ENCODE measurements around the gene GOLT1B.

GOLT1B gene

DNA sequence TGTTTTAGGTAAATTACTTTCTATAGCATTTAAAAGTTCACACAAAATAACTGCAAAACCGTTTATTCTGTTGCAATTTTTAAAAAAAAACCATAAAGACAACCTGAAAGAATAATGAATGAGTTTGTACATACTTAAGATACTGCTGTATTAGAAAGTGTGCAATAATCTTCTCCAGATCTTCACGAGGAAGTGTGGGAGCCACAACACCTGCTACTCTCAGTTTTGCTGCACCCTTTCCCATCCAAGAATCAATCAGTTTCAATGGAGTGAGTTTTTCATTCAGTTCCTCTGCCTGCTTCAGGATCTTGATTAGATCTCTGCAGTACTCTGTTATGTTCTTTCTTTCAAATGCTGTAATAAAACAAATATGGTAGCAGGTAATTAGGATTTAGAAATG is 30.3 kb upstream of the GOLT1B start:
- H3K79me2 ChIP-seq (ENCODE audit: control insufficient read depth, insufficient read depth, low read length): no peaks in the 10 kb centered on the region
- H4K8ac ChIP-seq (ENCODE audit: low read depth, low read length): no peak overlapping the region
- H3K4ac ChIP-seq (ENCODE audit: low read depth, low read length): no peak overlapping the region
- no peaks in the 10 kb centered on the region for H3K79me1 ChIP-seq (ENCODE audit: low read length)
- H2BK120ac ChIP-seq (ENCODE audit: low read depth, low read length): no peak overlapping the region
- no peak overlapping the region for H2AK5ac ChIP-seq (ENCODE audit: low read length)
- H3K4me2 ChIP-seq (ENCODE audit: low read length): no peak overlapping the region
- DNase-seq: no peak
- H2BK5ac ChIP-seq (ENCODE audit: low read length): no peak overlapping the region
- peaks cover 1% of the 10 kb centered on the region for H3K36me3 ChIP-seq (ENCODE audit: control insufficient read depth, insufficient read depth, low read length)
- H3K9ac ChIP-seq (ENCODE audit: low read length): no peak overlapping the region
- no peaks in the 10 kb centered on the region for H3K27me3 ChIP-seq (ENCODE audit: insufficient read depth, low read length, poor library complexity)
- no peak overlapping the region for H3K27ac ChIP-seq (ENCODE audit: low read depth, low read length)
- H3K4me3 ChIP-seq (ENCODE audit: low read length): no peak overlapping the region
- H4K5ac ChIP-seq (ENCODE audit: low read length): no peak overlapping the region
- no peak overlapping the region for H2BK15ac ChIP-seq (replicated peaks; ENCODE audit: low read depth)
- H3K18ac ChIP-seq (ENCODE audit: low read length): no peak overlapping the region
- H3K23ac ChIP-seq (ENCODE audit: low read length): no peak overlapping the region
- H3K56ac ChIP-seq (ENCODE audit: low read length): no peak overlapping the region
- WGBS (ENCODE audit: extremely low coverage, insufficient coverage, low lambda C conversion rate): no CpG with 5 or more reads among the region's 2 CpGs
- no peaks in the 10 kb centered on the region for H3K4me1 ChIP-seq (ENCODE audit: control insufficient read depth, low read depth, low read length)

DNA sequence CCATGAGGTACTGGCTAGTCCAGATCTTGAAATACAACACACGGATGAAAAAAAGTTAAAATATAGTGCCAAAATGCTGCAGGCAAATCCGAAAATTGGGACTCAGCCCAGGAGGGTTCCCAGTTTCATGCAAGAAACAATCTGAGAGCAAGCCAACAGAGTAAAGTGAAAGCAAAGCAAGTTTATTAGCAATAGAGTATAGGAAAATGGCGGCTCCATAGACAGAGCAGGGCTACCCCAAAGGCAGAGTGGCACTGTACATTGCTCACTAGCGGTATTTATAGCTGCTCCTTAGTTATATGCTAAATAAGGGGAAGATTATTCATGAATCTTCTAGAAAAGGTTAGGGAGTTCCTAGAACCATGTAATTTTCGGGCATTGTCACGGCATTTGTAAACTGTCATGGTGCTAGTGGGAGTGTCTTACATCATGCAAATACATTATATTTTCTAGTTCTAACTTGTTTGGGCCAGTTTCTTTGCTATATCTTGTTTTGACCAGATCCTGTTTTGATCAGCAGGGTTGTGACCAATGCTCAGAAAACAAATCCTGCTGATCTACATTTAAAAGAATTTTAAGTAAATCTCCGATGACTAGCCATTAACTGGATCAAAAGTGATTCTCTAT is 29.3 kb upstream of the GOLT1B start:
- H3K79me1 ChIP-seq (ENCODE audit: low read length): no peaks in the 10 kb centered on the region
- no peak overlapping the region for H3K18ac ChIP-seq (ENCODE audit: low read length)
- no peak overlapping the region for H3K9ac ChIP-seq (ENCODE audit: low read length)
- no peak overlapping the region for H3K4ac ChIP-seq (ENCODE audit: low read depth, low read length)
- no peak overlapping the region for H2AK5ac ChIP-seq (ENCODE audit: low read length)
- no peaks in the 10 kb centered on the region for H3K27me3 ChIP-seq (ENCODE audit: insufficient read depth, low read length, poor library complexity)
- H3K4me3 ChIP-seq (ENCODE audit: low read length): no peak overlapping the region
- H3K27ac ChIP-seq (ENCODE audit: low read depth, low read length): no peak overlapping the region
- H2BK5ac ChIP-seq (ENCODE audit: low read length): no peak overlapping the region
- no CpG with 5 or more reads among the region's 7 CpGs for WGBS (ENCODE audit: extremely low coverage, insufficient coverage, low lambda C conversion rate)
- no peak overlapping the region for H4K5ac ChIP-seq (ENCODE audit: low read length)
- no peak overlapping the region for H2BK15ac ChIP-seq (replicated peaks; ENCODE audit: low read depth)
- H3K36me3 ChIP-seq (ENCODE audit: control insufficient read depth, insufficient read depth, low read length): peaks cover 1% of the 10 kb centered on the region
- H3K56ac ChIP-seq (ENCODE audit: low read length): no peak overlapping the region
- no peak overlapping the region for H3K23ac ChIP-seq (ENCODE audit: low read length)
- no peak overlapping the region for H4K8ac ChIP-seq (ENCODE audit: low read depth, low read length)
- H3K79me2 ChIP-seq (ENCODE audit: control insufficient read depth, insufficient read depth, low read length): no peaks in the 10 kb centered on the region
- H2BK120ac ChIP-seq (ENCODE audit: low read depth, low read length): no peak overlapping the region
- no peak overlapping the region for H3K4me2 ChIP-seq (ENCODE audit: low read length)
- H3K4me1 ChIP-seq (ENCODE audit: control insufficient read depth, low read depth, low read length): no peaks in the 10 kb centered on the region
- no peak for DNase-seq

DNA sequence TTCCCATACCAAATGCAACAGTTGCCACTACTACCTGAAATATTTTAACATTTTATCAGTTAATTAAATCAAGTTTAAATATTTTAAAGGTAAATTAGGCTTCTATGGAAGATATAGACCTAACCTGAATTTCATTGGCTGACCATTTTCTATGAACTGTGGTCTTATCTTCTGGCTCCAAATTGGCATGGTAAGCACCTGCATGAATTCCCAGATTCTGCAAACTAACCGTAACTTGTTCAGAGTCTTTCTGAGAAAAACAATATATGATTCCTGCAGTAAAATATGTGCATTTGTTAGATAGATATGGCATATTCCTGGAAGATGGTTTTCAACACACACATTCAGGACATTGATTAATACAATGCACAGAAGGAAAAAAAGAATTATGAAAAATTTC is 26.0 kb upstream of the GOLT1B start:
- H3K4me3 ChIP-seq (ENCODE audit: low read length): no peak overlapping the region
- H3K4me2 ChIP-seq (ENCODE audit: low read length): no peak overlapping the region
- no peak overlapping the region for H3K56ac ChIP-seq (ENCODE audit: low read length)
- no peak overlapping the region for H3K4ac ChIP-seq (ENCODE audit: low read depth, low read length)
- no peak overlapping the region for H4K8ac ChIP-seq (ENCODE audit: low read depth, low read length)
- no peaks in the 10 kb centered on the region for H3K4me1 ChIP-seq (ENCODE audit: control insufficient read depth, low read depth, low read length)
- H2AK5ac ChIP-seq (ENCODE audit: low read length): no peak overlapping the region
- no peak overlapping the region for H3K23ac ChIP-seq (ENCODE audit: low read length)
- peaks cover 1% of the 10 kb centered on the region for H3K36me3 ChIP-seq (ENCODE audit: control insufficient read depth, insufficient read depth, low read length)
- WGBS (ENCODE audit: extremely low coverage, insufficient coverage, low lambda C conversion rate): no CpG with 5 or more reads among the region's 1 CpG
- H4K5ac ChIP-seq (ENCODE audit: low read length): no peak overlapping the region
- no peak overlapping the region for H2BK15ac ChIP-seq (replicated peaks; ENCODE audit: low read depth)
- no peak for DNase-seq
- H2BK5ac ChIP-seq (ENCODE audit: low read length): no peak overlapping the region
- no peaks in the 10 kb centered on the region for H3K79me2 ChIP-seq (ENCODE audit: control insufficient read depth, insufficient read depth, low read length)
- H3K27me3 ChIP-seq (ENCODE audit: insufficient read depth, low read length, poor library complexity): no peaks in the 10 kb centered on the region
- H2BK120ac ChIP-seq (ENCODE audit: low read depth, low read length): no peak overlapping the region
- no peak overlapping the region for H3K9ac ChIP-seq (ENCODE audit: low read length)
- H3K79me1 ChIP-seq (ENCODE audit: low read length): no peaks in the 10 kb centered on the region
- no peak overlapping the region for H3K18ac ChIP-seq (ENCODE audit: low read length)
- H3K27ac ChIP-seq (ENCODE audit: low read depth, low read length): no peak overlapping the region

DNA sequence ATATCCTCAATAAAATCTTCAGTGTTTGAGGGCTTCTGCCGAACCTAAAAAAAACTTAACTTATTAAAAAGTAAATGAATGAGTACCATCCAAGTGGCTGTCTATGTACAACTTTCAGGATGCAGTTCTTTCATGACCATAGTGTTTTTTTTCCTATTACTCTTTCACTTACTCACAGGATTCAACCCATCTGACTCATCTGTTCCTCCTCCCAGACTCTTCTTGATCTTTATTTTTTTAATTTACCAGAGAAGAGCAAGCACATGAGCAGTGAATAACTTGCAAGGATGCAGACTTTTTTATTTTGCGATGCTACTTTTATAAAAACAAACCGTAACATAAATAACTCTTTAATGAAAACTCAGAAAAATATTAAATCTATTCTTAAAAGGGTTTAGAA is 24.6 kb upstream of the GOLT1B start:
- DNase-seq: no peak
- Histone ChIP-seq H3K79me1 (ENCODE audit: low read length) (no peaks in the 10 kb centered on the region), H3K9ac (ENCODE audit: low read length) (no peak overlapping the region), H2AK5ac (ENCODE audit: low read length) (no peak overlapping the region), H3K79me2 (ENCODE audit: control insufficient read depth, insufficient read depth, low read length) (no peaks in the 10 kb centered on the region), H3K23ac (ENCODE audit: low read length) (no peak overlapping the region), H2BK15ac (replicated peaks; ENCODE audit: low read depth) (no peak overlapping the region), H4K5ac (ENCODE audit: low read length) (no peak overlapping the region), H2BK120ac (ENCODE audit: low read depth, low read length) (no peak overlapping the region), H3K4me1 (ENCODE audit: control insufficient read depth, low read depth, low read length) (no peaks in the 10 kb centered on the region), H3K18ac (ENCODE audit: low read length) (no peak overlapping the region), H3K27me3 (ENCODE audit: insufficient read depth, low read length, poor library complexity) (no peaks in the 10 kb centered on the region), H3K4ac (ENCODE audit: low read depth, low read length) (no peak overlapping the region), H3K36me3 (ENCODE audit: control insufficient read depth, insufficient read depth, low read length) (peaks cover 1% of the 10 kb centered on the region), H4K8ac (ENCODE audit: low read depth, low read length) (no peak overlapping the region), H3K27ac (ENCODE audit: low read depth, low read length) (no peak overlapping the region), H3K4me3 (ENCODE audit: low read length) (no peak overlapping the region), H3K56ac (ENCODE audit: low read length) (no peak overlapping the region), H3K4me2 (ENCODE audit: low read length) (no peak overlapping the region), H2BK5ac (ENCODE audit: low read length) (no peak overlapping the region)
- WGBS (ENCODE audit: extremely low coverage, insufficient coverage, low lambda C conversion rate): 100% methylated on average over 2 of the region's 3 CpGs

DNA sequence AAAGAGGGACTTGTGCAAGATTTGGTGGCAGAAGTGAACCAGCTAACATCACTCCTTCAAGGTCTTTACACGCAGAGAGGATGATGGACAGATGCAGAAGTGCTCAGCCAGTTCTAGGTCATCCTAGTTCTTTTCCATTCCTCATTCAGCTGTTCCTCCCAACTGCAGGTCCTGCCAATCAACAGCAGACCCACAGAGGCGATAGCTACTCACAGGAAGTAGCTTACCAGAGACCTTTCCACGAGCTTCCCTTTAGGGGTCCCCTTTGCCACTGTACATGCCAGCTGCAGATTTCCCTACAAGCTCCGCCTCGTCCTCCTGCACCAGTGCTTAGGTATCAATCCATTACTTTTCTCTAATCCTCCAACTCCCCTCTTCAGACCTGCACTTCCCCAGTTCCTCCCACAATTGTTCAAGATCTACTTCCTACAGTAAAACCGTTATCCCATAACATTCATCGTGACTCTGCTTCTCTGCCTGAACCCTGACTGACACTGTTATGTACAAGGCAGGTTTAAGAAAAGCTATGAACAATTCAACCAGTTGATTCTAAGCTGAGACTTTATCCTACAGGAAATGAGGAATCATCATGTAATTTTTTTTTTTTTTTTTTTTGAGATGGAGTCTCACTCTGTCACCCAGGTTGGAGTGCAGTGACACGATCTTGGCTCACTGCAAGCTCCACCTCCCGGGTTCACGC is 22.7 kb upstream of the GOLT1B start:
- no peaks in the 10 kb centered on the region for H3K36me3 ChIP-seq (ENCODE audit: control insufficient read depth, insufficient read depth, low read length)
- no peaks in the 10 kb centered on the region for H3K79me1 ChIP-seq (ENCODE audit: low read length)
- no peaks in the 10 kb centered on the region for H3K79me2 ChIP-seq (ENCODE audit: control insufficient read depth, insufficient read depth, low read length)
- H3K18ac ChIP-seq (ENCODE audit: low read length): no peak overlapping the region
- H3K4me1 ChIP-seq (ENCODE audit: control insufficient read depth, low read depth, low read length): no peaks in the 10 kb centered on the region
- H2BK15ac ChIP-seq (replicated peaks; ENCODE audit: low read depth): no peak overlapping the region
- H3K56ac ChIP-seq (ENCODE audit: low read length): no peak overlapping the region
- H3K9ac ChIP-seq (ENCODE audit: low read length): no peak overlapping the region
- DNase-seq: no peak
- no peak overlapping the region for H3K4ac ChIP-seq (ENCODE audit: low read depth, low read length)
- H4K5ac ChIP-seq (ENCODE audit: low read length): no peak overlapping the region
- H2BK5ac ChIP-seq (ENCODE audit: low read length): no peak overlapping the region
- H3K4me2 ChIP-seq (ENCODE audit: low read length): no peak overlapping the region
- H3K27me3 ChIP-seq (ENCODE audit: insufficient read depth, low read length, poor library complexity): no peaks in the 10 kb centered on the region
- H3K4me3 ChIP-seq (ENCODE audit: low read length): no peak overlapping the region
- no peak overlapping the region for H4K8ac ChIP-seq (ENCODE audit: low read depth, low read length)
- H2BK120ac ChIP-seq (ENCODE audit: low read depth, low read length): no peak overlapping the region
- whole genome bisulfite sequencing (ENCODE audit: extremely low coverage, insufficient coverage, low lambda C conversion rate): no CpG with 5 or more reads among the region's 10 CpGs
- no peak overlapping the region for H2AK5ac ChIP-seq (ENCODE audit: low read length)
- no peak overlapping the region for H3K23ac ChIP-seq (ENCODE audit: low read length)
- no peak overlapping the region for H3K27ac ChIP-seq (ENCODE audit: low read depth, low read length)

DNA sequence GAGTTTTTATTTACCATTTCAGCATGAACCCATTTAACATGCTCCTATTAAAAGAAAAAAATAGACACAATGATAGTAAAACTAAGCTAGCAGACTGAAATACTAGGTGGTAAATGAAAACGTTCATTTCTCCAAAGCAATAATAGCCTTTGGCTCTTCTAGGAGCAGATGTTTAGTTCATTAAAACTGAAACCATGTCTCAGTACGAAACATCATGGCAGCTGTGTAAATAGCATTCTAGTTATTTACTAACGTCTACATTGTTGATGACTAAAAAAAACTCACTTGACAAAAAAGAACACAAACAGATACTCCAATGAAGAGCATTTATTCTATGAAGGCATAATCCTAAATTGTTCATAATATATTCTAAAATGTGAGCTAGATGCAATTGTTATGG is 18.1 kb upstream of the GOLT1B start:
- H3K79me2 ChIP-seq (ENCODE audit: control insufficient read depth, insufficient read depth, low read length): no peaks in the 10 kb centered on the region
- no peaks in the 10 kb centered on the region for H3K79me1 ChIP-seq (ENCODE audit: low read length)
- H3K4me2 ChIP-seq (ENCODE audit: low read length): no peak overlapping the region
- H3K18ac ChIP-seq (ENCODE audit: low read length): no peak overlapping the region
- no peak overlapping the region for H4K8ac ChIP-seq (ENCODE audit: low read depth, low read length)
- no peak overlapping the region for H3K9ac ChIP-seq (ENCODE audit: low read length)
- no peak overlapping the region for H3K23ac ChIP-seq (ENCODE audit: low read length)
- H2AK5ac ChIP-seq (ENCODE audit: low read length): no peak overlapping the region
- H3K4ac ChIP-seq (ENCODE audit: low read depth, low read length): no peak overlapping the region
- no peak overlapping the region for H2BK15ac ChIP-seq (replicated peaks; ENCODE audit: low read depth)
- H3K27ac ChIP-seq (ENCODE audit: low read depth, low read length): no peak overlapping the region
- no peak overlapping the region for H2BK120ac ChIP-seq (ENCODE audit: low read depth, low read length)
- WGBS (ENCODE audit: extremely low coverage, insufficient coverage, low lambda C conversion rate): no CpG with 5 or more reads among the region's 3 CpGs
- H3K27me3 ChIP-seq (ENCODE audit: insufficient read depth, low read length, poor library complexity): no peaks in the 10 kb centered on the region
- H4K5ac ChIP-seq (ENCODE audit: low read length): no peak overlapping the region
- H3K4me3 ChIP-seq (ENCODE audit: low read length): no peak overlapping the region
- no peak overlapping the region for H2BK5ac ChIP-seq (ENCODE audit: low read length)
- no peak for DNase-seq
- H3K56ac ChIP-seq (ENCODE audit: low read length): no peak overlapping the region
- no peaks in the 10 kb centered on the region for H3K4me1 ChIP-seq (ENCODE audit: control insufficient read depth, low read depth, low read length)
- no peaks in the 10 kb centered on the region for H3K36me3 ChIP-seq (ENCODE audit: control insufficient read depth, insufficient read depth, low read length)
